IPS-11a (cell line): ENCODE measurements around the gene CDYL2.
"Not testable (repeated sequence)": the region's sequence is repeated elsewhere in the genome, so short reads cannot be mapped to it uniquely, and the experiment has no call there.

ENCODE experiments used
- H3K4me3 ChIP-seq: one replicate; pipeline ENCODE4 v1.5.1; 2013; ENCODE audit warnings: low read depth, low read length, control low read depth

Gene CDYL2

DNA sequence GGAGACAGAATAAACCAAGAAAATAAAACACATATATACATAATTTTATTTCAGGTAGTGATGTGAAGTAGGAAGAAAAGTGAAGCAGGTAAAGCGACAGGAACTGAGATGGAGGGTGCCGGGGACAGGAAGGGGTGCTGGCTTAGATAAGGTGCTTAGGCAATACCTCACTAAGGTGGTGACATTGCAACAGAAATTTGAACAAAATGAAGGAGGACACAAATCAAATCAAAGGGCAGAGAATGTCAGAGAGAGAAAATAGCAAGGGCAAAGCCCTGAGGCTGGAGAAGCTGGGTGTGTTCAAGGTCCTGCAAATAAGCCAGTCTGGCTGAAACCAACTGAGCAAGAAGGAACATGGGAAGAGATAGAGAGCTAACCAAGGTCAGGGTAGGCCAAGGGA, 5.0 kb upstream of the CDYL2 start:
- H3K4me3 ChIP-seq: no peak overlapping the region

DNA sequence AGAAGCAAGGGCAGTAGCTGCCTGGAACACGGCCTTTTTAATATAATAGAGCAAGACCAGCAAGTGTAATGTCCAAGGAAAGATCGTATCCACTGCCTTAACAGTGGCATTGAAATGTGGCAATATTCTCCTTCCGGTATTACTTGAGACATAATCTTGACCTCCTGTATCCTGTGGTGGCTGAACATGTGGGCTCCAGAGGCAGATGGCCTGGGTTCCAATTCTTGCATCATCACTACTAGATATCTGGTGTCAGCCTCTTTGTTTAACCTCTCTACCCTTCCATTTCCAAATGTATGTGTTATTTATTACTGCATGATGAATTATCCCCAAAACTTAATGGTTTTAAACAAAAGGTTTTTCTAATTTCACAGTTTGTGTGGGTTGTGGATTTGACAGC, 3.5 kb upstream of the CDYL2 start:
- H3K4me3 ChIP-seq: no peak overlapping the region

- no peak overlapping the region for H3K4me3 ChIP-seq
These were observed 2.5 kb upstream of the CDYL2 start for GRCh38 chr16:80806927-80807340.

DNA sequence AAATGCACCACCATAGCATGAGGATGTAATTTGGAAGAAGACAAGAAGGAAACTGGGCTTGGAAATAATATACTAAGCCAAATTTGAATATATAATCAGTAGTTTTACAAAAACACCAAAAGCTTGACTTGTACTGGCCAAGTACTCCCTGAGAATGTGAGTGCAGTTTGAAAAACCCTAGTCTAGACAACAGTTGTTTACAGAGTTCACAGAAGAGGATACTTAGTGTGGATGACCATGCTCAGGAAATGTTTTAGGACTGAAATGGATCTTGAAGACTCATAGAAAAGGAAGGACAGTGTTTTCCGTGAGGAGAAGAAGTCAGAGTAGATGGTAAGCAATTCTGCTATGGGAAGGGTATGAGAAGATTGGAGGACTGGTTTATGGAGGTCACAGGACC, 1.9 kb upstream of the CDYL2 start:
- H3K4me3 ChIP-seq: no peak overlapping the region

DNA sequence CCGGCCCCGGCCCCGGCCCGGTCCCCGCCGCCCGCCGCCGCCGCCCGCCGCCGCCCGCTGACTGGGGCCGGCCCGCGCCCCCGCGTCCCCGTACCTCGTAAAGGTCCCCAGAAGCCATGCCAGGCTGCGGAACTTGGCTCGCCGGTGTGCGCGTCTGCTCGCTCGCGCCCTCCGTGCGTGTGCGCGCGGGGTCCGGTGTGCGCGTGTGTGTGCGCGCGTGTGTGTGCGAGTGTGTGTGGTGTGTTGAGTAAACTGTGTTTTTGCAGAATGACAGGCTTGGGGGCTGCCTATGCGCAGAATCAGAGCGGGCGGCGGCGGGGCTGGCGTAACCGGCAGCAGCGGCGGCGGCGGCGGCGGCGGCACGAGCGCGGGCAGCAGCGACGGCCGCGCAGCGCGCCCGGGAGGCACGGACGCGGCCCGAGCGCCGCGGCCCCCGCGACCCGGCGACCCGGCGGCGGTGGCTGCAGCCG, 307 bp downstream of the CDYL2 start:
- peak overlapping the region; percentile 70 for H3K4me3 ChIP-seq

- H3K4me3 ChIP-seq: peak overlapping the region; percentile 38
These were observed 901 bp downstream of the CDYL2 start for GRCh38 chr16:80803339-80804055.

- H3K4me3 ChIP-seq: peak overlapping the region; percentile 29
These were observed 1.5 kb downstream of the CDYL2 start for GRCh38 chr16:80802902-80803301.

DNA sequence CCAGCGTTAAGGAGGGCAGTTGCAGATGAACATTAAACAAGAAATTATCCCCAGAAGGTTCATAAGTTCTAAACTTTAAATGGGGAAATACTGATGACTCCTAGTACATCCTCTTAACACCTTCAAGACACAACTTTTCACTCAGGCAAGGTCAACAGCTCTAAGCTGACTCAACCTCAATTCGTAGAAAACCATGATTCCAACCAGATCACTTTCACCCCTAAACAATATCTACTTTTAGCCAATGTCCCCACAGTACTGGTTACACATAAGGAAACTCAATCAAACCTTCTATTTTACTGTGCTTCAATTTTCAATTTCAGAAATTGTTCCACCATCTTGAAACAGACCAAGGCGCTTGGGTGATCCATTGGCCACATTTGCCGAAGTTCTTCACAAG, 2.3 kb downstream of the CDYL2 start:
- no peak overlapping the region for H3K4me3 ChIP-seq

DNA sequence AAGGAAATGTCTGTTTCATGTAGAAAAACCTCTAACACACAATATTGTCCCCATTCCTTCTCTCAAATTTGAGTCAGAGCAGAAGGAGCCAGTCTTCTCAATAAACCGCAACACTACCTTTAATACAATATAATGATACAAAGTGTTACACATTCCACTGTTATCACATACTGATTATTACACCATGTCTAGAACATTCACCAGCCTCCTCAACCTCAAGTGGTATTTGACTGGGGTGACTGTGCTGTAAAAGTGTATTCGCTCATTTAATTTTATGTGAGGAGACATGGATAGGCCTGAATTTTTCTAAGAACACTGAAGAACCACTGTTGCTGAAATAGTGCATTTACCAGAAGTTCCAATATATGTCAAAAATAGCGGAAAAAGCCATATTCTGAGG, 10.3 kb downstream of the CDYL2 start:
- no peak overlapping the region for H3K4me3 ChIP-seq

DNA sequence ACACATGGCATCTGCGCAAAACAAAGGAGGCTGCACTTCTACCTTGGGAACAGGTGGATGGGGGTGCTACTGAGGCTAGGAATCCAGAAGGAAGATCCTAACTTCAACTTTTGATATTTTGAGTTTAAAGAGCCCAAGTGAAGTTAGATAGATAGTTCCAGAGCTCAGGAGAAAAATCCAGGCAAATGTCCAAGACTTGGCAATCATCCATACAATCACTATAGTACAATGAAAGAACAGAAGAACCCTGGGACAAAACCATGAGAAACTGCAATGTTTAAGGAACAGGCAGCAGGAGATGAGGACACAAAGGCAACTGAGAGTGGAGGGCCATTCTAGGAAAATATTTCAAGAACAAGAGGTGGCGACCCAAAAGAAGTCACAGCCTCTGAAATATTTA, 12.4 kb downstream of the CDYL2 start:
- no peak overlapping the region for H3K4me3 ChIP-seq

DNA sequence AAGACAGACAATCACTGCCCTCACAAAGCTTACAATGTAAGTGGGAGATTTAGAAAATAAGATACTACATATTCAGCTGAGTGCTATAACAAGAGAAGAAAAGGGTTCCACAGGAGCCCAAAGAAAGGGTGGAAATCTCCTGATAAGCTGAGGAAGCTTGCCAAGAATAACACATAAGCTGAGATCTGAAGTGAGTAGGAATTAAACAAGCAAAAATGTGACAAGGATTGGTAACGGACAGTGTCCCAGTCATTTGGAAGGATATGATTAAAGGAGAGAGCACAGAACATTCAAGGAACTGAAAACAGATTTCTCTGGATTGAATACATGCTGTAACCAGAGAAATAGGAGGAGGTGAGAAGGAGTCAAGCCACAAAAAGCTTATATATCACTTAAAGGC, 13.0 kb downstream of the CDYL2 start:
- H3K4me3 ChIP-seq: no peak overlapping the region

- no peak overlapping the region for H3K4me3 ChIP-seq
These were observed 13.6 kb downstream of the CDYL2 start for GRCh38 chr16:80790751-80791150.

DNA sequence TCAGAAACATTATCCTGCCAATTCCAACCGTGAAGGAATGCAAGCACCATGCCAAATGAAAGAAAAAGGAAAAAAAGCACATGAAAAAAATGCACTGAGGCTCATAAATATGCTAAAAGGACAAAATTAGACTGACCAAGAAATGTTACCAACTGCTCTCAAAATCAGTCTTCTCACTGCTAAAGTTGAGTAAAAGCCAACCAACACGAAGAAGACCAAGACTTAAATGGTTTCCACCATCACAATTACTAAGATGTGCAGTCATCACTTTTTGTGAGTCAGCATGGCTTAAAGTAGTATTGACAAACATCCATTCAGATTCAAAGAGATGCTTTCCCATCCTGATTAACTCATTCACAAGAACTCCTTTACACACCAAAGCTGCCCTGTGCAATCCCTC, 16.4 kb downstream of the CDYL2 start:
- no peak overlapping the region for H3K4me3 ChIP-seq

DNA sequence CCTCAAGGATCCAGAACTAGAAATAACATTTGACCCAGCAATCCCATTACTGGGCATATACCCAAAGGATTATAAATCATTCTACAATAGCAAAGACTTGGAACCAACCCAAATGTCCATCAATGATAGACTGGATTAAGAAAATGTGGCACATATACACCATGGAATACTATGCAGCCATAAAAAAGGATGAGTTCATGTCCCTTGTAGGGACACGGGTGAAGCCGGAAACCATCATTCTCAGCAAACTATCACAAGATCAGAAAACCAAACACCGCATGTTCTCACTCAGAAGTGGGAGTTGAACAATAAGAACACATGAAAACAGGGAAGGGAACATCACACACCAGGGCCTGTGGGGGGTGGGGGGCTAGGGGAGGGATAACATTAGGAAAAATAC, 17.8 kb downstream of the CDYL2 start:
- H3K4me3 ChIP-seq: not testable (repeated sequence)

DNA sequence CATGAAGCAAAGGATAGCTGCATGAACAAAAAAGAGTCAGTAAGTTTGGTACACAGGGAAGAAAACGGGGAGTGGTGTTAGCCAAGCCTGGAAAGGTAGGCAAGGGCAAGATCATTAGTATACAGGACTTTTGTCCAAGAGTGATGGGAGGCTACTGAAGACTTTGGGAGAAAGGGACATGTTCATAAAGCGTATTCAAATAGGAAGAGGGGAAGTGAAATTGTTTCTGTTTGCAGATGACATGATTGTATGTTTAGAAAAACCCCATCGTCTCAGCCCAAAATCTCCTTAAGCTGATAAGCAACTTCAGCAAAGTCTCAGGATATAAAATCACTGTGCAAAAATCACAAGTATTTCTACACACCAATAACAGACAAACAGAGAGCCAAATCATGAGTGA, 19.4 kb downstream of the CDYL2 start:
- H3K4me3 ChIP-seq: no peak overlapping the region

DNA sequence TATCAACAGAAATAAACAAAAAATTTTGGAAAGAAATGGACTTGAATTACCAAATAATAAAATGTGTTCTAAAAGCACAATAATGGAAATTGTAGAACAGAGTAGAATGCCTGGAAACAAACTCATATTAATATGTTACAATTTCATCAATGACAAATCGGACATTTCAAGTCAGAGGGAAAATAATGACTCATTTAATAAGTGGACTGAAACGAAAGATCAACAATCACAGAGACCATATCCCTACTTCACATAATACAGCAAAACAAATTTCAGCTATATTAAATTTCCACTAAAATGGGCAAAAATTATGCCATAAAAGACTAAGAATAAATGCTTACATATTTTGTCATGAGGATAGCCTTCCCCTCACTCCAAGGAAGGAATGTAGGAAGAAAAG, 25.7 kb downstream of the CDYL2 start:
- no peak overlapping the region for H3K4me3 ChIP-seq

DNA sequence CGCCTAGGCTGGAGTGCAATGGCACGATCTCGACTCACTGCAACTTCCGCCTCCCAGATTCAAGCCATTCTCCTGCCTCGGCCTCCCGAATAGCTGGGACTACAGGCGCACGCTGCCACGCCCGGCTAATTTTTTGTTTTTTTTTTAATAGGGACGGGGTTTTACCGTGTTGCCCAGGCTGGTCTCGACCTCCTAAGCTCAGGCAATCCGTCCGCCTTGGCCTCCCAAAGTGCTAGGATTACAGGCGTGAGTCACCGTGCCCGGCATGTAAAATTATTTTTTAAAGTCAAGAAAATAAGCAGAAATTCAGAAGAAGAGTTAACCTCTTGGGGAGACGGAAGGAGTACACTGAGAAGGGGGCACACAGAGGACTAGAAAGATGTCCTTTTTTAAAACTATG, 27.5 kb downstream of the CDYL2 start:
- no peak overlapping the region for H3K4me3 ChIP-seq

- H3K4me3 ChIP-seq: no peak overlapping the region
These were observed 28.9 kb downstream of the CDYL2 start for GRCh38 chr16:80775450-80775849.

DNA sequence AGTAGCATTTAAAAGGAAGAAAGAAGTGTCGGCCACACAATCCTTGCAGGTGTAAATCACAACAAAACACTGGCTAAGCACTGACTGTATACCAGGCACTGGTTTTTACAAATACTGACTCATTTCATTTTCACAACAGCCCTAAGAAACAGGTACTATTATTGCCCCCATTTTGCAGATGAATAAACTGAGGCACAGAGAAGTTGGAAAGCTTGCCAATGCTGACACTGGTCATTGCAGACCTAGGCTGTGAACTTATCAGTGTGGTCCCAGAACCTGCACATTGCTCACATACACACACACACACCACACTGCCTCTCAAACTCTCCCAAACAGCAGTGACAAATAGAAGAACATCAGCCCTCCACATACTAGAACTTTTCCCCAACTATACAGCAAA, 37.6 kb downstream of the CDYL2 start:
- no peak overlapping the region for H3K4me3 ChIP-seq

DNA sequence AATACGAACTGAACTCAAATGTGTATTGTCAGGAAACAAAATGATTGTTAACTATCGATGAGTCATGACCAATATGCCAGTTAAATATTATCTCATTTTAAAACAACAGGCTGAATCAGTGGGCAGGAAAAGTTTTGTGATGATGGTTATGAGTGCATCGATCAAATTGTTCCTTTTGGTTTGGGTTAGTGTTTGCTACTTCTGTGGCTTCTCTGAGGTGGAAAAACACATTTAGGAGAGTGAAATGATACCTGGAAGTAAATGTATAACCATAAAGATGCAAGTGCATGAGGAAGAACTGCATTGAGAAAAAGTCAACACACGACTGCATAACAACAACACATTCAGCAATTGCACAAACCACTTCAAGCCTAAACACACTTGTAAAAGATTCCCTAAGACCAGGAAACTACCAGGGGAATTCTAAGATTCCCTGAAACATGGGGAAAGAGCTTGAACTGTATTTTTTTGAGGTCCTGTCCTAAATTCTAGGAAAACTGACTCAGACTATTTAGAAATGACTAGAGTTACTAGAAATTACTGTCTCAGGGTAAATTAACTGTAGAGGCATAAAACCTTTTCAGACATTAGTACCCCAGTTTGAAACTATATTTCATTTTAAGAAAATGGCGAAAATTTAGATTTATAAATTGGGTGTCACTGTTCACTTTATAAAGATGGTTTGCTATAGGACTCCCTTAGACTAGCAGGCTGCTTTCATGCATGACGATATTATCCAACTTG, 44.8 kb downstream of the CDYL2 start:
- H3K4me3 ChIP-seq: no peak overlapping the region

DNA sequence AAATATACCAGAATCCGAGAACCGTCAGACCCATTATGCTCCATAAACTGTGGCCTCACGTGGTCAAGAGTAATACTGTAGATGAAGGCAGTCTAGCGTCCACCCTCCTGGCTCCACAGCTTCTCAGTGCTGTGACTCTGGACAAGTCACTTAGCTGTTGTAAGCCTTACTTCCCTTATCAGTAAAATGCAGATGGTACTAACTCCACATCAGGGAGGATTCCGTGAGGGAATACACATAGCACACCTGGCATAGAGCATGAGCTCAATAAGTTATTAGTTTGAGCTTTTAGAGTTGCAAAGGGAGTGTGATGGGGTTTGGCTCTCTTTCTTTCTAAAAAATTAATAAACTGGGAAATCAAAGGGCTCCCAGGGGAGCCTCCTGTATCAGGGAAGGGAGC, 49.9 kb downstream of the CDYL2 start:
- no peak overlapping the region for H3K4me3 ChIP-seq

DNA sequence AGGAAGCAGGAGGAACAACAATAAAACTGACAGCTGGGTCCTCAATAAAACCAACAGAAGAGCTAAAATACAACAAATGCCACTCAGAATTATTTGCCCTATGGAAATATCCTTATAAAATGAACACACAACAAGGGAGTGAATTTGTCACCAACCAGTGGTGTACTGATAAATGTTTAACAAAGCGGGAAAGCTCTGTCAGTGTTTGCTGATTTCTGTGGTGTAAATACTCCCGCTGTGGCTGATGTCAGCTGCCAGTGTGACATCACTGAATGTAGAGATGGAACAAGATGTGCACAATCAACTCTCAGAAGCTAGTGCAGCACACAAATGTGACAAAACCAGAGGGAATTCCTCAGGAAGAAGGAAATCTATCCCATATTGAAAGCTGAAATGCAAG, 51.9 kb downstream of the CDYL2 start:
- H3K4me3 ChIP-seq: no peak overlapping the region

- H3K4me3 ChIP-seq: no peak overlapping the region
These were observed 53.2 kb downstream of the CDYL2 start for GRCh38 chr16:80751167-80751566.
